WTC11 (cell line): ENCODE data around the gene TSPAN18.

ENCODE experiments used
- CTCF ChIP-seq: fragments of 200-600 bp; IDR thresholded peaks from 2 replicates; pipeline ENCODE4 v1.8.0; 2022; ENCODE audit warnings: antibody characterized with exemption
- E2F1 ChIP-seq: sonication (generic); formaldehyde crosslinking; IDR thresholded peaks from 2 replicates; pipeline ENCODE4 v1.8.0; 2022; ENCODE audit warnings: mild to moderate bottlenecking, missing genetic modification reagents
- FOXP4 ChIP-seq: sonication (generic); formaldehyde crosslinking; IDR thresholded peaks from 2 replicates; pipeline ENCODE4 v1.8.0; 2022; ENCODE audit warnings: mild to moderate bottlenecking, missing genetic modification reagents
- IRF2 ChIP-seq: sonication (generic); formaldehyde crosslinking; IDR thresholded peaks from 2 replicates; pipeline ENCODE4 v1.8.0; 2022; ENCODE audit warnings: low read depth, missing genetic modification reagents, borderline replicate concordance
- NR3C1 ChIP-seq: sonication (generic); formaldehyde crosslinking; conservative IDR thresholded peaks from 2 replicates; pipeline ENCODE4 v1.8.1; 2023; ENCODE audit warnings: low read depth, mild to moderate bottlenecking, missing genetic modification reagents
- ZMAT4 ChIP-seq: fragments of 250-450 bp; sonication (Bioruptor Pico); IDR thresholded peaks from 2 replicates; pipeline ENCODE4 v1.9.0; 2021; ENCODE audit warnings: mild to moderate bottlenecking
- ZNF532 ChIP-seq: fragments of 250-450 bp; sonication (Bioruptor Pico); IDR thresholded peaks from 2 replicates; pipeline ENCODE4 v1.9.0; 2021; ENCODE audit warnings: mild to moderate bottlenecking, borderline replicate concordance

GRCh38 chr11:44944181-44944852 lies 217.6 kb downstream of the TSPAN18 start:
- no peak for TF ChIP-seq ZMAT4 (CRISPR knock-in tag)
- TF ChIP-seq NR3C1: no peak
- no peak for TF ChIP-seq ZNF532 (CRISPR knock-in tag)
- TF ChIP-seq E2F1 (CRISPR knock-in tag): no peak
- no peak for TF ChIP-seq CTCF
- TF ChIP-seq IRF2 (CRISPR knock-in tag): no peak
- no peak for TF ChIP-seq FOXP4 (CRISPR knock-in tag)
